Fibroblast of lung (primary cell): ENCODE measurements around the gene HGFAC. TPM values are rescaled to one million over a fixed set of nuclear protein-coding genes. Genes with fewer than 3 reads are reported as not detected.

Experiments
- DNase-seq, 2 donors: peaks; one replicate each; pipeline versions ENCODE4 v3.0.0 to v3.0.0-alpha.2; 2010; ENCODE audit warnings: low read depth in 2 of 2
- H2AFZ ChIP-seq: 2 replicates; pipeline ENCODE4 v1.5.1; 2012; ENCODE audit warnings: low read length, control low read depth, inconsistent platforms
- H3K27ac ChIP-seq: 2 replicates; pipeline ENCODE4 v1.5.1; 2011; ENCODE audit warnings: low read length, control low read depth; ENCODE audit not compliant: insufficient read depth
- H3K27me3 ChIP-seq: 2 replicates; pipeline ENCODE4 v1.5.1; 2011; ENCODE audit warnings: mild to moderate bottlenecking, low read length; ENCODE audit not compliant: control insufficient read depth, insufficient read depth
- H3K36me3 ChIP-seq: 2 replicates; pipeline ENCODE4 v1.5.1; 2011; ENCODE audit warnings: low read length; ENCODE audit not compliant: control insufficient read depth, insufficient read depth
- H3K4me1 ChIP-seq: 2 replicates; pipeline ENCODE4 v1.5.1; 2011; ENCODE audit warnings: low read length; ENCODE audit not compliant: control insufficient read depth, insufficient read depth; ENCODE audit errors: extremely low read depth
- H3K4me2 ChIP-seq: 2 replicates; pipeline ENCODE4 v1.5.1; 2011; ENCODE audit warnings: low read length, control low read depth; ENCODE audit not compliant: insufficient read depth; ENCODE audit errors: extremely low read depth
- H3K4me3 ChIP-seq, 4 experiments: fragments of 200-600 bp in 1 of 4; sonication (generic) in 1 of 4; replicated peaks in 1 of 4; 2 replicates each; pipeline ENCODE4 v1.5.1; 2011 to 2016; ENCODE audit warnings: low read length in 4 of 4, low read depth in 3 of 4, mild to moderate bottlenecking in 3 of 4, control low read depth in 2 of 4, inconsistent platforms in 1 of 4, mixed read lengths in 1 of 4; ENCODE audit not compliant: insufficient read depth in 1 of 4; ENCODE audit errors: control extremely low read depth in 1 of 4
- H3K79me2 ChIP-seq: 2 replicates; pipeline ENCODE4 v1.5.1; 2012; ENCODE audit warnings: mild to moderate bottlenecking, low read length, inconsistent platforms; ENCODE audit not compliant: control insufficient read depth, insufficient read depth
- H3K9ac ChIP-seq: 2 replicates; pipeline ENCODE4 v1.5.1; 2011; ENCODE audit warnings: mild to moderate bottlenecking, low read length, control low read depth; ENCODE audit not compliant: insufficient read depth
- H3K9me3 ChIP-seq: 2 replicates; pipeline ENCODE4 v1.5.1; 2012; ENCODE audit warnings: low read depth, low read length; ENCODE audit not compliant: control insufficient read depth, insufficient read depth
- H4K20me1 ChIP-seq: 2 replicates; pipeline ENCODE4 v1.5.1; 2011; ENCODE audit warnings: low read length; ENCODE audit not compliant: control insufficient read depth, insufficient read depth; ENCODE audit errors: extremely low read depth
- CTCF ChIP-seq, 2 donors: IDR thresholded peaks in 1 of 2; conservative IDR thresholded peaks in 1 of 2; 1 replicate in 1 of 2; 2 replicates in 1 of 2; pipeline ENCODE4 v1.5.1; 2011 to 2012; ENCODE audit warnings: low read length in 2 of 2, control low read depth in 1 of 2, inconsistent platforms in 1 of 2, low read depth in 1 of 2, mild to moderate bottlenecking in 1 of 2
- EZH2 ChIP-seq: IDR thresholded peaks from 2 replicates; pipeline ENCODE4 v1.5.1; 2012; ENCODE audit warnings: low read length, control low read depth, mild to moderate bottlenecking; ENCODE audit errors: missing control alignments
- polyA plus RNA-seq, 2 donors: library from polyadenylated mRNA; depleted of rRNA in 1 of 2; stranded (reverse) in 1 of 2; unstranded in 1 of 2; fragments of >200 nt; gene quantifications; 2 replicates each; pipeline ENCODE4 v1.2.1, GENCODE V29; 2011 to 2012; ENCODE audit warnings: missing spikeins in 1 of 2
- total RNA-seq: library from RNA; depleted of rRNA; stranded (reverse); fragments of >200 nt; gene quantifications from 2 replicates; pipeline ENCODE4 v1.2.1, GENCODE V29; 2014

Gene HGFAC
- total and polyA plus RNA-seq, 2 donors (not counting 1 experiment from before 2014, with no cell fraction given), result 0.33 TPM; not detected in 1

- Histone ChIP-seq H3K9ac (no peak overlapping the region), H3K27ac (no peak overlapping the region), H3K4me1 (peaks cover 5% of the 10 kb centered on the region), H3K9me3 (no peaks in the 10 kb centered on the region), H3K4me2 (no peak overlapping the region), H3K79me2 (no peaks in the 10 kb centered on the region), H3K4me3 (no peak overlapping the region), H3K36me3 (no peaks in the 10 kb centered on the region), H4K20me1 (no peaks in the 10 kb centered on the region), H2AFZ (no peak overlapping the region), H3K27me3 (no peaks in the 10 kb centered on the region)
- TF ChIP-seq EZH2 (no peak), CTCF (conservative IDR thresholded peaks at IDR 0.05 in 1 of 2, IDR thresholded peaks at IDR 0.05 in 1 of 2; ENCODE audit: low read depth in 1 of 2, low read length in 2 of 2) (no peak)
- DNase-seq, result peak in 1 of 2 donors; percentile 71
Measured at GRCh38 chr4:3401436-3402171, 40.2 kb upstream of the HGFAC start.

GRCh38 chr4:3402491-3403347, 39.0 kb upstream of the HGFAC start:
- Histone ChIP-seq H3K4me2 (no peak overlapping the region), H3K79me2 (no peaks in the 10 kb centered on the region), H3K4me3 (no peak overlapping the region), H3K36me3 (no peaks in the 10 kb centered on the region), H3K4me1 (peaks cover 5% of the 10 kb centered on the region), H3K9ac (no peak overlapping the region), H4K20me1 (no peaks in the 10 kb centered on the region), H3K27ac (peak overlapping the region; percentile 30), H3K27me3 (no peaks in the 10 kb centered on the region), H3K9me3 (no peaks in the 10 kb centered on the region), H2AFZ (no peak overlapping the region)
- no peak for TF ChIP-seq CTCF (conservative IDR thresholded peaks at IDR 0.05 in 1 of 2, IDR thresholded peaks at IDR 0.05 in 1 of 2; ENCODE audit: low read depth in 1 of 2, low read length in 2 of 2)
- no peak for TF ChIP-seq EZH2
- DNase-seq, result peak; percentile 27 to 89

GRCh38 chr4:3403348-3403906, 38.3 kb upstream of the HGFAC start:
- no peak overlapping the region for H3K4me2 ChIP-seq
- TF ChIP-seq CTCF (conservative IDR thresholded peaks at IDR 0.05 in 1 of 2, IDR thresholded peaks at IDR 0.05 in 1 of 2; ENCODE audit: low read depth in 1 of 2, low read length in 2 of 2) (no peak), EZH2 (no peak)
- no peaks in the 10 kb centered on the region for H3K79me2 ChIP-seq
- H3K4me1 ChIP-seq, result peaks cover 5% of the 10 kb centered on the region
- no peak for DNase-seq
- H2AFZ ChIP-seq, result no peak overlapping the region
- H4K20me1 ChIP-seq, result no peaks in the 10 kb centered on the region
- H3K36me3 ChIP-seq, result no peaks in the 10 kb centered on the region
- H3K4me3 ChIP-seq, result no peak overlapping the region
- H3K27me3 ChIP-seq, result no peaks in the 10 kb centered on the region
- no peaks in the 10 kb centered on the region for H3K9me3 ChIP-seq
- H3K9ac ChIP-seq, result no peak overlapping the region
- H3K27ac ChIP-seq, result no peak overlapping the region
